HepG2 (cell line): ENCODE measurements around the gene FNDC7. TPM values are rescaled to one million over a fixed set of nuclear protein-coding genes. Genes with fewer than 3 reads are reported as not detected.
A peak's percentile ranks its signal among the peaks of the same experiment; 100 is the strongest.

ENCODE experiments used
- GATAD2A ChIP-seq: IDR thresholded peaks from 2 replicates; pipeline ENCODE4 v1.6.1; 2016
- HNRNPUL1 ChIP-seq: fragments of 200-400 bp; formaldehyde crosslinking; IDR thresholded peaks from 2 replicates; pipeline ENCODE4 v1.6.1; 2017; ENCODE audit warnings: low read depth, mild to moderate bottlenecking, low read length, moderate library complexity
- NFYB ChIP-seq: sonication (generic); formaldehyde crosslinking; IDR thresholded peaks from 2 replicates; pipeline ENCODE4 v1.4.0; 2020; ENCODE audit warnings: missing genetic modification reagents
- PLRG1 ChIP-seq: fragments of 450-650 bp; conservative IDR thresholded peaks from 2 replicates; pipeline ENCODE4 v1.6.1; 2016
- PRMT3 ChIP-seq: sonication (generic); formaldehyde crosslinking; IDR thresholded peaks from 2 replicates; pipeline ENCODE4 v1.8.1; 2022; ENCODE audit warnings: low read depth, mild to moderate bottlenecking, moderate library complexity, missing genetic modification reagents, borderline replicate concordance
- RFX5 ChIP-seq: IDR thresholded peaks from 2 replicates; pipeline ENCODE4 v1.6.1; 2011; ENCODE audit warnings: low read depth, low read length, improper control_type of control experiment
- SP5 ChIP-seq: IDR thresholded peaks from 2 replicates; pipeline ENCODE4 v1.6.1; 2016; ENCODE audit warnings: low read depth, borderline replicate concordance
- ZIK1 ChIP-seq: sonication (generic); formaldehyde crosslinking; IDR thresholded peaks from 2 replicates; pipeline ENCODE4 v1.5.0; 2020; ENCODE audit warnings: mild to moderate bottlenecking, low read depth, missing genetic modification reagents, borderline replicate concordance
- ZNF232 ChIP-seq: sonication (generic); formaldehyde crosslinking; IDR thresholded peaks from 2 replicates; pipeline ENCODE4 v1.4.0; 2020; ENCODE audit warnings: missing genetic modification reagents, borderline replicate concordance
- ZNF235 ChIP-seq: sonication (generic); formaldehyde crosslinking; IDR thresholded peaks from 2 replicates; pipeline ENCODE4 v1.8.1; 2023; ENCODE audit warnings: mild to moderate bottlenecking, missing genetic modification reagents, borderline replicate concordance
- ZNF382 ChIP-seq: sonication (generic); formaldehyde crosslinking; IDR thresholded peaks from 2 replicates; pipeline ENCODE4 v1.5.0; 2020; ENCODE audit warnings: missing genetic modification reagents, mild to moderate bottlenecking, borderline replicate concordance
- ZNF430 ChIP-seq: sonication (generic); formaldehyde crosslinking; IDR thresholded peaks from 2 replicates; pipeline ENCODE4 v1.9.0; 2021; ENCODE audit warnings: mild to moderate bottlenecking, missing genetic modification reagents
- ZNF652 ChIP-seq: IDR thresholded peaks from 2 replicates; pipeline ENCODE4 v1.6.1; 2016; ENCODE audit warnings: low read depth, borderline replicate concordance
- ZNF678 ChIP-seq: sonication (generic); formaldehyde crosslinking; IDR thresholded peaks from 2 replicates; pipeline ENCODE4 v1.4.0; 2020; ENCODE audit warnings: mild to moderate bottlenecking, missing genetic modification reagents
- ZSCAN31 ChIP-seq: sonication (generic); formaldehyde crosslinking; IDR thresholded peaks from 2 replicates; pipeline ENCODE4 v1.5.0; 2020; ENCODE audit warnings: low read depth, mild to moderate bottlenecking, missing genetic modification reagents
- polyA plus RNA-seq, 8 experiments: library from polyadenylated mRNA; depleted of rRNA in 3 of 8; stranded (reverse) in 7 of 8; unstranded in 1 of 8; fragments of >200 nt; fragmentation: Illumina TruSeq in 4 of 8; extraction: Trizol in 4 of 8; gene quantifications; 2 replicates each; pipeline versions ENCODE4 v1.2.1 to v1.2.3, GENCODE V29; 2011 to 2016; ENCODE audit warnings: low read depth in 4 of 8, missing spikeins in 1 of 8, mixed read lengths in 1 of 8; ENCODE audit not compliant: insufficient read depth in 1 of 8
- total RNA-seq, 5 experiments: library from RNA; depleted of rRNA; stranded (reverse); fragments of >200 nt; fragmentation: Illumina TruSeq; extraction: Trizol; gene quantifications; 2 replicates each; pipeline ENCODE4 v1.2.3, GENCODE V29; 2016; ENCODE audit warnings: low read depth in 1 of 5
- TF ChIP-seq, protein P1 (sequence below): sonication (generic); formaldehyde crosslinking; IDR thresholded peaks from 2 replicates; pipeline ENCODE4 v1.4.0; 2020; ENCODE audit warnings: missing genetic modification reagents
- TF ChIP-seq, protein P2 (sequence below): sonication (generic); formaldehyde crosslinking; IDR thresholded peaks from 2 replicates; pipeline ENCODE4 v1.4.0; 2020; ENCODE audit warnings: missing genetic modification reagents, borderline replicate concordance
- TF ChIP-seq, protein P3 (sequence below): sonication (generic); formaldehyde crosslinking; IDR thresholded peaks from 2 replicates; pipeline ENCODE4 v1.5.1; 2020; ENCODE audit warnings: missing genetic modification reagents, mild to moderate bottlenecking, borderline replicate concordance
- TF ChIP-seq, protein P4 (sequence below): IDR thresholded peaks from 2 replicates; pipeline ENCODE4 v1.6.1; 2016; ENCODE audit warnings: low read depth, borderline replicate concordance

FNDC7 gene
- total and polyA plus RNA-seq, 2 of the 13 experiments (the other 11 are each of a cell fraction or from before 2014, with no cell fraction given), result 0.03 TPM; not detected in 1

DNA sequence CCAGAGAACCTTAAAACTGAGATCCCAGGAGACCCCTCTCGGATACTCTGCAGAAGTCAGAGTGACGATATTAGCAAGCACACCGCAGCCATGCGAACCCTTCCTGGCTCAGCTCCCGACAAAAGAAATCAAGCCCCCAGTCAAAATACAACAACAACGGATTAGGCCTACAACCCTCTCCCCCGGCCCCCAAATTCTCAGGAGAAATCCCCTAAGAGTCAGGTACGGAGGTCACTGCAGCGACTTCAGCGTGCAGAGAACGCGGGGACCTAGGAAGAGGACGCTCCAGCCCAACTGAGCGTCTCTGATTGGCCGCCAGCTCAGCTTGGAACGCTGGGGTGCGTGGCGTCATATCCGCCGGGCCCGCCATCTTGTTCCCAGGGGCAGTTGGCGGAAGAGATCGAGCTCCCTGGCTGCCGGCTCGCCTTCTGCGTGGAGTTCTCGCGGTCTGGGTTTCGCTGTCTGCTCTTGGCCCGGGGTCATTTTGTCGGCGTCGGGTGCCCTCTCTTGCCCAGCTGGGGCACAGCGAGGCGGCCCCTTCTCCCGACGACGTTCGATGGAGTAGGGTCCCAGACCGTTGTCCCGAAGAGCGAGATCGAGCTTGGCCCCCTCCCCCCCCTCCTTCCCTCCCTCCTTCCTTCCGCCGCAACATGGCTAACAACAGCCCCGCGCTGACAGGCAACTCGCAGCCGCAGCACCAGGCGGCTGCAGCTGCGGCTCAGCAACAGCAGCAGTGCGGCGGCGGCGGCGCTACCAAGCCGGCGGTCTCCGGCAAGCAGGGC, 20.6 kb upstream of the FNDC7 start, which contains the start of gene PRPF38B (continued):
- TF ChIP-seq, protein P1, sequence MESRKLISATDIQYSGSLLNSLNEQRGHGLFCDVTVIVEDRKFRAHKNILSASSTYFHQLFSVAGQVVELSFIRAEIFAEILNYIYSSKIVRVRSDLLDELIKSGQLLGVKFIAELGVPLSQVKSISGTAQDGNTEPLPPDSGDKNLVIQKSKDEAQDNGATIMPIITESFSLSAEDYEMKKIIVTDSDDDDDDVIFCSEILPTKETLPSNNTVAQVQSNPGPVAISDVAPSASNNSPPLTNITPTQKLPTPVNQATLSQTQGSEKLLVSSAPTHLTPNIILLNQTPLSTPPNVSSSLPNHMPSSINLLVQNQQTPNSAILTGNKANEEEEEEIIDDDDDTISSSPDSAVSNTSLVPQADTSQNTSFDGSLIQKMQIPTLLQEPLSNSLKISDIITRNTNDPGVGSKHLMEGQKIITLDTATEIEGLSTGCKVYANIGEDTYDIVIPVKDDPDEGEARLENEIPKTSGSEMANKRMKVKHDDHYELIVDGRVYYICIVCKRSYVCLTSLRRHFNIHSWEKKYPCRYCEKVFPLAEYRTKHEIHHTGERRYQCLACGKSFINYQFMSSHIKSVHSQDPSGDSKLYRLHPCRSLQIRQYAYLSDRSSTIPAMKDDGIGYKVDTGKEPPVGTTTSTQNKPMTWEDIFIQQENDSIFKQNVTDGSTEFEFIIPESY, result no peak
- TF ChIP-seq ZNF232 (CRISPR knock-in tag) (no peak; the same call in none of the 2 replicates), ZSCAN31 (CRISPR knock-in tag) (peak; percentile 33; the same call in 1 of the 2 replicates), ZNF235 (CRISPR knock-in tag) (no peak), NFYB (CRISPR knock-in tag) (peak; percentile 86), ZNF382 (CRISPR knock-in tag) (no peak), SP5 (no peak), ZNF430 (CRISPR knock-in tag) (0 out of 2 replicates have a peak, but pooled peaks have one; percentile 56), PRMT3 (no peak), HNRNPUL1 (no peak), GATAD2A (CRISPR knock-in tag) (peak; percentile 38; the same call in 1 of the 2 replicates), ZNF678 (CRISPR knock-in tag) (no peak; the same call in 1 of the 2 replicates), ZNF652 (no peak), PLRG1 (no peak), ZIK1 (CRISPR knock-in tag) (no peak), RFX5 (peak; percentile 23; the same call in 1 of the 2 replicates)
- TF ChIP-seq, protein P2, sequence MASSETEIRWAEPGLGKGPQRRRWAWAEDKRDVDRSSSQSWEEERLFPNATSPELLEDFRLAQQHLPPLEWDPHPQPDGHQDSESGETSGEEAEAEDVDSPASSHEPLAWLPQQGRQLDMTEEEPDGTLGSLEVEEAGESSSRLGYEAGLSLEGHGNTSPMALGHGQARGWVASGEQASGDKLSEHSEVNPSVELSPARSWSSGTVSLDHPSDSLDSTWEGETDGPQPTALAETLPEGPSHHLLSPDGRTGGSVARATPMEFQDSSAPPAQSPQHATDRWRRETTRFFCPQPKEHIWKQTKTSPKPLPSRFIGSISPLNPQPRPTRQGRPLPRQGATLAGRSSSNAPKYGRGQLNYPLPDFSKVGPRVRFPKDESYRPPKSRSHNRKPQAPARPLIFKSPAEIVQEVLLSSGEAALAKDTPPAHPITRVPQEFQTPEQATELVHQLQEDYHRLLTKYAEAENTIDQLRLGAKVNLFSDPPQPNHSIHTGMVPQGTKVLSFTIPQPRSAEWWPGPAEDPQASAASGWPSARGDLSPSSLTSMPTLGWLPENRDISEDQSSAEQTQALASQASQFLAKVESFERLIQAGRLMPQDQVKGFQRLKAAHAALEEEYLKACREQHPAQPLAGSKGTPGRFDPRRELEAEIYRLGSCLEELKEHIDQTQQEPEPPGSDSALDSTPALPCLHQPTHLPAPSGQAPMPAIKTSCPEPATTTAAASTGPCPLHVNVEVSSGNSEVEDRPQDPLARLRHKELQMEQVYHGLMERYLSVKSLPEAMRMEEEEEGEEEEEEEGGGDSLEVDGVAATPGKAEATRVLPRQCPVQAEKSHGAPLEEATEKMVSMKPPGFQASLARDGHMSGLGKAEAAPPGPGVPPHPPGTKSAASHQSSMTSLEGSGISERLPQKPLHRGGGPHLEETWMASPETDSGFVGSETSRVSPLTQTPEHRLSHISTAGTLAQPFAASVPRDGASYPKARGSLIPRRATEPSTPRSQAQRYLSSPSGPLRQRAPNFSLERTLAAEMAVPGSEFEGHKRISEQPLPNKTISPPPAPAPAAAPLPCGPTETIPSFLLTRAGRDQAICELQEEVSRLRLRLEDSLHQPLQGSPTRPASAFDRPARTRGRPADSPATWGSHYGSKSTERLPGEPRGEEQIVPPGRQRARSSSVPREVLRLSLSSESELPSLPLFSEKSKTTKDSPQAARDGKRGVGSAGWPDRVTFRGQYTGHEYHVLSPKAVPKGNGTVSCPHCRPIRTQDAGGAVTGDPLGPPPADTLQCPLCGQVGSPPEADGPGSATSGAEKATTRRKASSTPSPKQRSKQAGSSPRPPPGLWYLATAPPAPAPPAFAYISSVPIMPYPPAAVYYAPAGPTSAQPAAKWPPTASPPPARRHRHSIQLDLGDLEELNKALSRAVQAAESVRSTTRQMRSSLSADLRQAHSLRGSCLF (CRISPR knock-in tag), result peak; percentile 67
- TF ChIP-seq, protein P3, sequence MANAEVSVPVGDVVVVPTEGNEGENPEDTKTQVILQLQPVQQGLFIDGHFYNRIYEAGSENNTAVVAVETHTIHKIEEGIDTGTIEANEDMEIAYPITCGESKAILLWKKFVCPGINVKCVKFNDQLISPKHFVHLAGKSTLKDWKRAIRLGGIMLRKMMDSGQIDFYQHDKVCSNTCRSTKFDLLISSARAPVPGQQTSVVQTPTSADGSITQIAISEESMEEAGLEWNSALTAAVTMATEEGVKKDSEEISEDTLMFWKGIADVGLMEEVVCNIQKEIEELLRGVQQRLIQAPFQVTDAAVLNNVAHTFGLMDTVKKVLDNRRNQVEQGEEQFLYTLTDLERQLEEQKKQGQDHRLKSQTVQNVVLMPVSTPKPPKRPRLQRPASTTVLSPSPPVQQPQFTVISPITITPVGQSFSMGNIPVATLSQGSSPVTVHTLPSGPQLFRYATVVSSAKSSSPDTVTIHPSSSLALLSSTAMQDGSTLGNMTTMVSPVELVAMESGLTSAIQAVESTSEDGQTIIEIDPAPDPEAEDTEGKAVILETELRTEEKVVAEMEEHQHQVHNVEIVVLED, result peak; percentile 83
- TF ChIP-seq, protein P4, sequence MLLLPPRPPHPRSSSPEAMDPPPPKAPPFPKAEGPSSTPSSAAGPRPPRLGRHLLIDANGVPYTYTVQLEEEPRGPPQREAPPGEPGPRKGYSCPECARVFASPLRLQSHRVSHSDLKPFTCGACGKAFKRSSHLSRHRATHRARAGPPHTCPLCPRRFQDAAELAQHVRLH (CRISPR knock-in tag), result peak; percentile 79; the same call in 1 of the 2 replicates
